Mesodermal cell (in vitro differentiated cells): ENCODE measurements around the gene AQP2.

Experiments
- H3K27ac ChIP-seq: 2 replicates; pipeline ENCODE4 v1.7.0; 2013; ENCODE audit warnings: mild to moderate bottlenecking, low read depth, low read length, moderate library complexity; ENCODE audit not compliant: severe bottlenecking
- H3K36me3 ChIP-seq: 2 replicates; pipeline ENCODE4 v1.7.1; 2013; ENCODE audit warnings: mild to moderate bottlenecking, low read length, moderate library complexity; ENCODE audit not compliant: control insufficient read depth, insufficient read depth
- H3K4me1 ChIP-seq: one replicate; pipeline ENCODE4 v1.7.1; 2013; ENCODE audit warnings: mild to moderate bottlenecking, low read length; ENCODE audit not compliant: insufficient read depth, control insufficient read depth, poor library complexity, severe bottlenecking
- H3K4me3 ChIP-seq: 2 replicates; pipeline ENCODE4 v1.7.0; 2013; ENCODE audit warnings: low read length, control low read depth, mild to moderate bottlenecking; ENCODE audit not compliant: insufficient read depth, poor library complexity, severe bottlenecking; ENCODE audit errors: extremely low read depth
- H3K9me3 ChIP-seq: 2 replicates; pipeline ENCODE4 v1.7.1; 2013; ENCODE audit warnings: mild to moderate bottlenecking, low read length, moderate library complexity; ENCODE audit not compliant: control insufficient read depth
- WGBS, 2 experiments: methylation state at CpG; one replicate each; pipeline ENCODE4 v1.1.5; 2013; ENCODE audit warnings: missing lambda C conversion rate in 2 of 2; ENCODE audit not compliant: insufficient coverage in 2 of 2; 5-methylcytosine and 5-hydroxymethylcytosine counted together

AQP2 gene

DNA sequence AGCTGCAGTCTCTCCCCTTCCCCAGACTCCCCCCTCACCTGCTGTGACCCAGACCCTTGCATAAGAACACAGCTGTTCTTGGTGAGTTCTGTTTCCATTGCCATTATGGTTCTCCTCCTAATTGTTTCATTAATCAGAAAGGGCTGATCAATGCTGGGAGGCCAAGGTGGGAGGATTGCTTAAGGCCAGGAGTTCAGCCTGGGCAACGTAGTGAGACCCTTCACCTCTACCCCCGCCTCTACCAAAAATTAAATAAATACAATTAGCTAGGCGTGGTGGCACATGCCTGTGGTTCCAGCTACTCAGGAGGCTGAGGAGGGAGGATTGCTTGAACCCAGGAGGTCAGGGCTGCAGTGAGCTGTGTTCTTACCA lies 29.6 kb upstream of the AQP2 start:
- Histone ChIP-seq H3K36me3 (no peaks in the 10 kb centered on the region), H3K27ac (no peak overlapping the region), H3K4me1 (peaks cover 8% of the 10 kb centered on the region), H3K4me3 (no peak overlapping the region), H3K9me3 (no peaks in the 10 kb centered on the region)
- WGBS, 2 experiments = 100% methylated on average over 1 of the region's 3 CpGs

- H3K4me1 ChIP-seq = peaks cover 8% of the 10 kb centered on the region
- no peaks in the 10 kb centered on the region for H3K36me3 ChIP-seq
- H3K4me3 ChIP-seq = no peak overlapping the region
- no peaks in the 10 kb centered on the region for H3K9me3 ChIP-seq
- WGBS, 2 experiments = 96 to 97% methylated on average over 3 of the region's 3 CpGs
- no peak overlapping the region for H3K27ac ChIP-seq
Measured at GRCh38 chr12:49921299-49921698, 29.2 kb upstream of the AQP2 start.

DNA sequence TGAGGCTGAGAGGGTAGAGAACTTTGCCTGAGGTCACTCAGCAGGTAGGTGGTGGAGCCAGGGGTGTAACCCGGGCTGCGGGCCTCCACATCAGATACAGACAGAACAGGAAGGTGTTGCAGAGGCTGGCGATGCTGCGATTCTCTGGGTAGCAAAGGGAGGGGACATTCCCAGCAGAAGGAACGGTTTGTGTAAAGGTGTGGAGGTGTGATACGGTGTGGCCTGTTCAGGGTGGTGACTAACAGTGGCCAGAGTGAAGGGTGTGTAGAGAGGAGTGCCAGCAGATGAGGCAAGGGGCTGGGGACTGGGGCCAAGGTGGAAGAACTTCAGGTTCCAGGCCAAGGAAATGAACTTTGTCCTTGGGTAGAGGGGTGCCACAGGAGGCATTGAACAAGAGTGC lies 28.6 kb upstream of the AQP2 start:
- H3K36me3 ChIP-seq = no peaks in the 10 kb centered on the region
- WGBS, 2 experiments = 95 to 98% methylated on average over 6 of the region's 6 CpGs
- H3K4me1 ChIP-seq = peaks cover 8% of the 10 kb centered on the region
- no peaks in the 10 kb centered on the region for H3K9me3 ChIP-seq
- H3K27ac ChIP-seq = no peak overlapping the region
- H3K4me3 ChIP-seq = no peak overlapping the region

GRCh38 chr12:49922349-49923034 lies 28.0 kb upstream of the AQP2 start:
- Histone ChIP-seq H3K4me1 (peaks cover 8% of the 10 kb centered on the region), H3K4me3 (no peak overlapping the region), H3K27ac (no peak overlapping the region), H3K36me3 (no peaks in the 10 kb centered on the region), H3K9me3 (no peaks in the 10 kb centered on the region)
- 92 to 95% methylated on average over 10 to 11 of the region's 12 CpGs for WGBS, 2 experiments

DNA sequence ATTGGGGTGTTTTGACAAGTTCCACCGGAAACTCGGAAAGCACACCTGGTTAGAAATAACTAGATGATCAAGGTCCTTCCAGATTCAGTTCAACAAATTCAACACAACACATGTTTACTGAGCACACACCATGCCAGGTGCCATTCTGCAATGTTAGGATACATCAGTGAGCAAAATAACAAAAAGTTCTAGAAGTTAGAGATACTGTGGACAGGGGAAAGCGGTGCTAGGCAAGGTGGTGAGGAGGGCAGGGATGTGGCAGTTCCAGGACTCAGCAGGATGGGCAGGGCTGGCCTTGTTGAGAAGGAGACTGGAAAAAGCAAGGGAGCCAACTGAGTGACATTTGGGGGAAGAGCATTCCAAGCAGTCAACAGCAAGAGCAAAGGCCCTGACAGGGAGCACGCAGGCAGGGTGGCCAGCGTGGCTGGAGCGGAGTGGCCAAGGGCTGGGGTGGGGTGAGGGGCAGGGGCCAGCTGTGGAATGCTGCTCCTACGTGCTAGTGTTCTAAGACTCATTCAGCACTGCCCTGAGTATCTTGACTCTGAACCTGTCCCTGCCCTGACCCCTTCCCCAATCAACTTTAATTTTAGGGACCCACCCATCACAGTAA lies 27.4 kb upstream of the AQP2 start:
- Histone ChIP-seq H3K4me3 (no peak overlapping the region), H3K27ac (no peak overlapping the region), H3K4me1 (peaks cover 8% of the 10 kb centered on the region), H3K9me3 (no peaks in the 10 kb centered on the region), H3K36me3 (no peaks in the 10 kb centered on the region)
- WGBS, 2 experiments = 92 to 97% methylated on average over 4 to 6 of the region's 7 CpGs

- Histone ChIP-seq H3K4me1 (peaks cover 8% of the 10 kb centered on the region), H3K9me3 (no peaks in the 10 kb centered on the region), H3K27ac (no peak overlapping the region), H3K36me3 (no peaks in the 10 kb centered on the region), H3K4me3 (no peak overlapping the region)
- WGBS, 2 experiments = 90 to 97% methylated on average over 7 to 14 of the region's 15 CpGs
Measured at GRCh38 chr12:49923880-49924556, 26.5 kb upstream of the AQP2 start.

- Histone ChIP-seq H3K4me3 (no peak overlapping the region), H3K9me3 (no peaks in the 10 kb centered on the region), H3K4me1 (peaks cover 8% of the 10 kb centered on the region), H3K27ac (no peak overlapping the region), H3K36me3 (no peaks in the 10 kb centered on the region)
- 84 to 94% methylated on average over 7 of the region's 7 CpGs for WGBS, 2 experiments
Measured at GRCh38 chr12:49924628-49925246, 25.8 kb upstream of the AQP2 start.

- H3K27ac ChIP-seq = no peak overlapping the region
- no peak overlapping the region for H3K4me3 ChIP-seq
- H3K36me3 ChIP-seq = no peaks in the 10 kb centered on the region
- H3K4me1 ChIP-seq = peaks cover 8% of the 10 kb centered on the region
- no peaks in the 10 kb centered on the region for H3K9me3 ChIP-seq
- WGBS, 2 experiments = 98% methylated on average over 8 to 10 of the region's 11 CpGs
Measured at GRCh38 chr12:49925433-49926204, 24.9 kb upstream of the AQP2 start.

DNA sequence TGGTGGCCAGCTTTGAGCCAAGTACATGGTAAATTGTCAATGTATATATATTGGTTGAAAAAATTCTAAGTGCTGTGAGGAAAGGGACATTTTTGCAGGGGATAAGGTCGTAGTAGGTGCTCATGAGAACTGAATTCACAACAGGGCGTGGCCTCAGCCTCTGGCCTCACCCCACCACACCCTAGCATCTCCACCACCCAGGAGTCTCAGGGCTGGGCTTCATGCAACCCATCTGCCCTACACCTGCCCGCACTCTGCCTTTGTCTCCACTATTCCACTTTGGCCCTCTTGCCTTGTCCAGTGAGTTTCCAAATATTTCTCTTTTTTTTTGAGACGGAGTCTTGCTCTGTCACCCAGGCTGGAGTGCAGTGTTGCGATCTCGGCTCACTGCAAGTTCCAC lies 22.1 kb upstream of the AQP2 start:
- H3K9me3 ChIP-seq = no peaks in the 10 kb centered on the region
- no peak overlapping the region for H3K4me3 ChIP-seq
- H3K36me3 ChIP-seq = no peaks in the 10 kb centered on the region
- no peak overlapping the region for H3K27ac ChIP-seq
- WGBS, 2 experiments = 86% methylated on average over 5 to 6 of the region's 6 CpGs
- H3K4me1 ChIP-seq = peaks cover 3% of the 10 kb centered on the region

DNA sequence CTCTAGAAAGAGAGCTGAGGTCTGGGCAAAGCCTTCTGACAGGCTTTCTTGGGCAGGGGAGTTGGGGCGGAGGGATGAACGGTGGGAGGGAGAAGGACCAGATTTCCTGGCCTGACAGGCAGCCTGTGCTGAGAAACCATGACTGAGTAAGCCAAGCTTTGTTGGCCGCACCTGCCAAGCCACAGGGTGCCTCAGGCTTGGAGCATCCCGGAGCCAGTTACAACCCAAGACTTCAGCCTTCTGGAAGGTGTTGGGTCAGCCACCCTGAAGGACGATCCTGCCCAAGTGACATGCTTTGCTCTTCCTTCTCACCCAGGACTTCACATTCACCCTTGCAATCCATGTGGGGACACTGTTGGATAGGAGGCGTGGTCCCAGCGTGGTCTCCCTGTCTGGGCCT lies 21.0 kb upstream of the AQP2 start:
- no peaks in the 10 kb centered on the region for H3K36me3 ChIP-seq
- no peaks in the 10 kb centered on the region for H3K9me3 ChIP-seq
- no peak overlapping the region for H3K27ac ChIP-seq
- H3K4me3 ChIP-seq = no peak overlapping the region
- 87 to 88% methylated on average over 4 to 7 of the region's 7 CpGs for WGBS, 2 experiments
- H3K4me1 ChIP-seq = no peaks in the 10 kb centered on the region
